Right ventricle myocardium superior (tissue), 1 donor: ENCODE data around the gene UNC13B. TPM values are rescaled to one million over a fixed set of nuclear protein-coding genes. Genes with fewer than 3 reads are reported as not detected.
"Not testable (repeated sequence)": the region's sequence is repeated elsewhere in the genome, so short reads cannot be mapped to it uniquely, and the experiment has no call there.

ENCODE experiments used
- ATAC-seq: fragments of 200-7000 bp; cut with Tn5 transposase; one replicate; pipeline ENCODE4 v1.9.1; 2020; ENCODE audit warnings: mild to moderate bottlenecking; ENCODE audit not compliant: poor library complexity
- DNase-seq: peaks from one replicate; pipeline ENCODE4 v3.0.0-alpha.2; 2020
- intact Hi-C: fragments of 100-400 bp; cut with DNase I; formaldehyde crosslinking; loops from one replicate; pipeline ENCODE4 v1.11.2; 2022
- total RNA-seq: library from RNA; stranded (reverse); fragmentation: NEBNext Ultra II Directional; extraction: Animal tissue kit (Norgen Biotek cat#: 25700); gene quantifications from one replicate; pipeline ENCODE4 v1.2.1, GENCODE V29; 2021
- donor health status: DM: no; HTN: yes; CAD: no; lungs with severe emphysema.

UNC13B gene
- total RNA-seq, 1 donor from 2014 or later, result 20.9 TPM

- DNase-seq, result peak; percentile 56
- intact Hi-C loops, result no loop called here
- peak; percentile 45 for ATAC-seq
These were observed 233.4 kb downstream of the UNC13B start for GRCh38 chr9:35395076-35395705.

- no peak for DNase-seq
- ATAC-seq, result no peak
- intact Hi-C loops, result no loop called here
These were observed 233.9 kb downstream of the UNC13B start for GRCh38 chr9:35395706-35396101.

- DNase-seq (no peak), ATAC-seq (peak; percentile 74)
- intact Hi-C loops, result no loop called here
These were observed 234.9 kb downstream of the UNC13B start for GRCh38 chr9:35396560-35397215.

- intact Hi-C loops, result no loop called here
- no peak for ATAC-seq
These were observed 235.4 kb downstream of the UNC13B start for GRCh38 chr9:35397216-35397698.

GRCh38 chr9:35397923-35398322 is 236.1 kb downstream of the UNC13B start:
- ATAC-seq, result no peak
- intact Hi-C loops, result no loop called here
- no peak for DNase-seq

More at GRCh38 chr9:35397216-35397698, 235.4 kb downstream of the UNC13B start:
- DNase-seq, result no peak

- ATAC-seq (no peak), DNase-seq (no peak)
- intact Hi-C loops, result no loop called here
These were observed 237.0 kb downstream of the UNC13B start for GRCh38 chr9:35398651-35399335.

- intact Hi-C loops, result no loop called here
- ATAC-seq (no peak), DNase-seq (no peak)
These were observed 243.1 kb downstream of the UNC13B start for GRCh38 chr9:35404865-35405264.

GRCh38 chr9:35406183-35406959 is 244.6 kb downstream of the UNC13B start:
- intact Hi-C loops, result no loop called here
- DNase-seq (peak; percentile 54), ATAC-seq (peak; percentile 75)

GRCh38 chr9:35407846-35408245 is 246.0 kb downstream of the UNC13B start:
- DNase-seq, result no peak
- no peak for ATAC-seq
- intact Hi-C loops, result no loop called here

- DNase-seq, intact Hi-C loops, ATAC-seq: not testable (repeated sequence)
These were observed 247.6 kb downstream of the UNC13B start for GRCh38 chr9:35409434-35409833.

GRCh38 chr9:35414889-35415288 is 253.1 kb downstream of the UNC13B start:
- no peak for ATAC-seq
- DNase-seq, result no peak
- intact Hi-C loops, result no loop called here

GRCh38 chr9:35415402-35416097 is 253.7 kb downstream of the UNC13B start:
- ATAC-seq (no peak), DNase-seq (no peak)
- intact Hi-C loops, result no loop called here

GRCh38 chr9:35416098-35416427 is 254.3 kb downstream of the UNC13B start:
- intact Hi-C loops, result no loop called here
- ATAC-seq (no peak), DNase-seq (no peak)

- DNase-seq, result no peak
These were observed 260.5 kb downstream of the UNC13B start for GRCh38 chr9:35422346-35422745.

GRCh38 chr9:35422753-35423152 is 260.9 kb downstream of the UNC13B start:
- ATAC-seq (no peak), DNase-seq (no peak)
- intact Hi-C loops, result no loop called here

More at GRCh38 chr9:35422346-35422745, 260.5 kb downstream of the UNC13B start:
- intact Hi-C loops, result no loop called here
- no peak for ATAC-seq

GRCh38 chr9:35423499-35423898 is 261.7 kb downstream of the UNC13B start:
- intact Hi-C loops, result no loop called here
- ATAC-seq (no peak), DNase-seq (no peak)

- no peak for ATAC-seq
- intact Hi-C loops, result no loop called here
- no peak for DNase-seq
These were observed 262.8 kb downstream of the UNC13B start for GRCh38 chr9:35424356-35425352.
